ENCODE results near the gene TMEFF2.

Gene TMEFF2

DNA sequence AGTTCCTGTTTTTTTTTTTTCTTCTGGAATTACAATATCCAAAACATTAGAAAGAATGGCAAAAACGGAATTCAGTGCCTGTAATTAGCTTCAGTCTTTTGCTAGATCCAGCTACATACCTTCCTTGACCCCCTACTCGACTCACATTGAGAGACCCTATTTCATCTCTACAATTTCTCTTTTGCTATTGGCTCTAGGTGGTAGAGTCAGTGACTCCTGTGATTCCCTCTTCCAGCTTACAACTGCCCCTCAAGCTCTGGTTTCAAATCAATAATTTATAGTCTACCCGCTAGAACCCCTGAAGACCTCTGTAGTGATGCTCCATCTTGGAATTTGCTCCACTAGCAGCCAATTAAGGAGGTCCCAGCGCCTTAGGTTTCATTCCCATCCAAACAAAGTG is 125.8 kb downstream of the TMEFF2 start:
- no peak overlapping the region for H3K9ac ChIP-seq
- no peak overlapping the region for H2AFZ ChIP-seq
- H3K4me3 ChIP-seq (ENCODE audit: low read depth, low read length) = no peak overlapping the region
- H3K4me1 ChIP-seq = no peaks in the 10 kb centered on the region
- no peak overlapping the region for H3K27ac ChIP-seq
- H3K4me2 ChIP-seq (ENCODE audit: low read length) = no peak overlapping the region
- no peaks in the 10 kb centered on the region for H3K79me2 ChIP-seq
- no peaks in the 10 kb centered on the region for H3K9me3 ChIP-seq (ENCODE audit: control insufficient read depth, low read length)
- no peaks in the 10 kb centered on the region for H3K36me3 ChIP-seq (ENCODE audit: control insufficient read depth, insufficient read depth, low read length)
- TF ChIP-seq, protein P1, sequence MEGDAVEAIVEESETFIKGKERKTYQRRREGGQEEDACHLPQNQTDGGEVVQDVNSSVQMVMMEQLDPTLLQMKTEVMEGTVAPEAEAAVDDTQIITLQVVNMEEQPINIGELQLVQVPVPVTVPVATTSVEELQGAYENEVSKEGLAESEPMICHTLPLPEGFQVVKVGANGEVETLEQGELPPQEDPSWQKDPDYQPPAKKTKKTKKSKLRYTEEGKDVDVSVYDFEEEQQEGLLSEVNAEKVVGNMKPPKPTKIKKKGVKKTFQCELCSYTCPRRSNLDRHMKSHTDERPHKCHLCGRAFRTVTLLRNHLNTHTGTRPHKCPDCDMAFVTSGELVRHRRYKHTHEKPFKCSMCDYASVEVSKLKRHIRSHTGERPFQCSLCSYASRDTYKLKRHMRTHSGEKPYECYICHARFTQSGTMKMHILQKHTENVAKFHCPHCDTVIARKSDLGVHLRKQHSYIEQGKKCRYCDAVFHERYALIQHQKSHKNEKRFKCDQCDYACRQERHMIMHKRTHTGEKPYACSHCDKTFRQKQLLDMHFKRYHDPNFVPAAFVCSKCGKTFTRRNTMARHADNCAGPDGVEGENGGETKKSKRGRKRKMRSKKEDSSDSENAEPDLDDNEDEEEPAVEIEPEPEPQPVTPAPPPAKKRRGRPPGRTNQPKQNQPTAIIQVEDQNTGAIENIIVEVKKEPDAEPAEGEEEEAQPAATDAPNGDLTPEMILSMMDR (IDR thresholded peaks at IDR 0.05) = no peak
- no peaks in the 10 kb centered on the region for H3K27me3 ChIP-seq (ENCODE audit: control insufficient read depth, insufficient read depth, low read length)

GRCh38 chr2:192067631-192068030 is 127.1 kb downstream of the TMEFF2 start:
- Histone ChIP-seq H3K27ac (no peak overlapping the region), H3K4me1 (no peaks in the 10 kb centered on the region), H3K36me3 (ENCODE audit: control insufficient read depth, insufficient read depth, low read length) (no peaks in the 10 kb centered on the region), H3K4me3 (ENCODE audit: low read depth, low read length) (no peak overlapping the region), H3K9me3 (ENCODE audit: control insufficient read depth, low read length) (no peaks in the 10 kb centered on the region), H3K27me3 (ENCODE audit: control insufficient read depth, insufficient read depth, low read length) (no peaks in the 10 kb centered on the region), H2AFZ (no peak overlapping the region), H3K79me2 (no peaks in the 10 kb centered on the region), H3K9ac (no peak overlapping the region), H3K4me2 (ENCODE audit: low read length) (no peak overlapping the region)
- TF ChIP-seq, protein P1 (IDR thresholded peaks at IDR 0.05) = no peak

- Histone ChIP-seq H3K27me3 (ENCODE audit: control insufficient read depth, insufficient read depth, low read length) (no peaks in the 10 kb centered on the region), H3K4me3 (ENCODE audit: low read depth, low read length) (no peak overlapping the region), H3K9me3 (ENCODE audit: control insufficient read depth, low read length) (no peaks in the 10 kb centered on the region), H3K9ac (no peak overlapping the region), H2AFZ (no peak overlapping the region), H3K4me2 (ENCODE audit: low read length) (no peak overlapping the region), H3K79me2 (no peaks in the 10 kb centered on the region), H3K27ac (no peak overlapping the region), H3K36me3 (ENCODE audit: control insufficient read depth, insufficient read depth, low read length) (no peaks in the 10 kb centered on the region), H3K4me1 (no peaks in the 10 kb centered on the region)
- TF ChIP-seq, protein P1 (IDR thresholded peaks at IDR 0.05) = no peak
Measured at GRCh38 chr2:192064459-192064858, 130.3 kb downstream of the TMEFF2 start.

DNA sequence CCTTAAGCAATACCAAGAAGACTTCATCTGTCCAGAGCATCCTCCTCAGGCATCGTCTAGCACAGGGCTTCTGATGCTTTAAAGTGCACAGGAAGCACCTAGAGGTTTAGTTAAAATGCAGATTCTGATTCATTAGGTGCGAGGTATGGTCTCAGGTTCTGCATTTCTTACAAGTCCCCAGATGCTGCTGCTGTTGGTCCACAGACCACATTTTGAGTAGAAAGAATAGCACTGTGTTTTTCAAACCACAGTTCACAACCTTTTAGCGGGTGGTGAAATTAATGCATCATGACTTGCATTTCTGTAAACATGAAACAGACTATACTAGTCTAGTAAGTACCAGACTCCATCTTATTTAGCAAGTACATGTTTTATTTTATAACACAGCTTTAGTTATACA is 134.6 kb downstream of the TMEFF2 start:
- H3K27me3 ChIP-seq (ENCODE audit: control insufficient read depth, insufficient read depth, low read length) = no peaks in the 10 kb centered on the region
- no peaks in the 10 kb centered on the region for H3K9me3 ChIP-seq (ENCODE audit: control insufficient read depth, low read length)
- H3K4me1 ChIP-seq = no peaks in the 10 kb centered on the region
- no peak overlapping the region for H3K27ac ChIP-seq
- TF ChIP-seq, protein P1 (IDR thresholded peaks at IDR 0.05) = no peak
- no peak overlapping the region for H3K9ac ChIP-seq
- no peak overlapping the region for H2AFZ ChIP-seq
- H3K36me3 ChIP-seq (ENCODE audit: control insufficient read depth, insufficient read depth, low read length) = no peaks in the 10 kb centered on the region
- H3K79me2 ChIP-seq = no peaks in the 10 kb centered on the region
- no peak overlapping the region for H3K4me2 ChIP-seq (ENCODE audit: low read length)
- H3K4me3 ChIP-seq (ENCODE audit: low read depth, low read length) = no peak overlapping the region

- Histone ChIP-seq H3K4me2 (ENCODE audit: low read length) (no peak overlapping the region), H3K4me3 (ENCODE audit: low read depth, low read length) (no peak overlapping the region), H3K36me3 (ENCODE audit: control insufficient read depth, insufficient read depth, low read length) (no peaks in the 10 kb centered on the region), H2AFZ (no peak overlapping the region), H3K27me3 (ENCODE audit: control insufficient read depth, insufficient read depth, low read length) (no peaks in the 10 kb centered on the region), H3K9me3 (ENCODE audit: control insufficient read depth, low read length) (no peaks in the 10 kb centered on the region), H3K27ac (no peak overlapping the region), H3K79me2 (no peaks in the 10 kb centered on the region), H3K4me1 (no peaks in the 10 kb centered on the region), H3K9ac (no peak overlapping the region)
- TF ChIP-seq, protein P1 (IDR thresholded peaks at IDR 0.05) = no peak
Measured at GRCh38 chr2:192059266-192059665, 135.5 kb downstream of the TMEFF2 start.
